SU-DHL-6 (cell line): Measurements from ENCODE around the gene ECHDC3.

Source experiments
- EZH2phosphoT487 ChIP-seq: fragments of 200-600 bp; sonication (generic), shearing (Covaris generic); conservative IDR thresholded peaks from 2 replicates; pipeline ENCODE4 v1.6.1; 2018; ENCODE audit warnings: mild to moderate bottlenecking, antibody characterized with exemption, low read length, moderate library complexity, mixed read lengths
- TF ChIP-seq, protein P1 (sequence below): fragments of 200-600 bp; sonication (generic); IDR thresholded peaks from one replicate; pipeline ENCODE4 v1.5.1; 2017; ENCODE audit warnings: antibody characterized with exemption, mild to moderate bottlenecking, low read length, moderate library complexity; ENCODE audit not compliant: insufficient read depth, poor library complexity, severe bottlenecking

DNA sequence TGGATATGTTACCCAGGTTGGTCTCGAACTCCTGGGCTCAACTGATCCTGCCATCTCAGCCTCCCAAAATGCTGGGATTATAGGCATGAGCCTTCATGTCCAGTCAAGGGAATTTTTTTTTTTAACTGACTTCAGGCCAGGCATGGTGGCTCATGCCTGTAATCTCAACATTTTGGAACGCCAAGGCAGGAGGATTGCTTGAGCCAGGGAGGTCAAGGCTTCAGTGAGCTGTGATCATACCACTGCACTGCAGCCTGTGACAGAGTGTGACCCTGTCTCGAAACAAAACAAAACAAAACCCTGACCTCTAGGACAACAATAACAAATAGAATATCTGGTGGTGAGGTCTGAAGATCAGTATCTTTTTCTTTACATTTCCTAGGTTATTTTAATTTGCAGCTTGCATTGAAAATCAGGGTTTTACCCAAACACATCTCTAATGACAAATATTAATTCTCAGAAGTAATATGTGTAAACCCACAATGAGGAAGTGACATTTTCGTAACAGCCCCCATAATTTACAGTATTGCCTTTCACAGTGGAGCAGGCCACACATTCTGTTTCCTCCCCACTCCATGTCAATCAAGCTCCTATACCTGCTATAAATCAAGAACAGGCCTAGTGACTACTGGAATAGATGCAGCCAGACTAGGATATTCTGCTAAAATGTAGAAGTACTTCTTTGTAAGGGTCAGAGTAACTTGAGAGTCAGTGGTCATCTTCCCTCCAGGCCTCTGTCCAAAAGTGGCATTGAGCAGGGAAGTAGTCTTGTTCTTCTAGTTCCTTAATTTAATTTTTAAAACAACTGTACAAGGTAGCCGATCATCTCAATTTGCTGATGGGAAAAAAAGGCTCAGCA lies 43.3 kb upstream of the ECHDC3 start:
- TF ChIP-seq, protein P1, sequence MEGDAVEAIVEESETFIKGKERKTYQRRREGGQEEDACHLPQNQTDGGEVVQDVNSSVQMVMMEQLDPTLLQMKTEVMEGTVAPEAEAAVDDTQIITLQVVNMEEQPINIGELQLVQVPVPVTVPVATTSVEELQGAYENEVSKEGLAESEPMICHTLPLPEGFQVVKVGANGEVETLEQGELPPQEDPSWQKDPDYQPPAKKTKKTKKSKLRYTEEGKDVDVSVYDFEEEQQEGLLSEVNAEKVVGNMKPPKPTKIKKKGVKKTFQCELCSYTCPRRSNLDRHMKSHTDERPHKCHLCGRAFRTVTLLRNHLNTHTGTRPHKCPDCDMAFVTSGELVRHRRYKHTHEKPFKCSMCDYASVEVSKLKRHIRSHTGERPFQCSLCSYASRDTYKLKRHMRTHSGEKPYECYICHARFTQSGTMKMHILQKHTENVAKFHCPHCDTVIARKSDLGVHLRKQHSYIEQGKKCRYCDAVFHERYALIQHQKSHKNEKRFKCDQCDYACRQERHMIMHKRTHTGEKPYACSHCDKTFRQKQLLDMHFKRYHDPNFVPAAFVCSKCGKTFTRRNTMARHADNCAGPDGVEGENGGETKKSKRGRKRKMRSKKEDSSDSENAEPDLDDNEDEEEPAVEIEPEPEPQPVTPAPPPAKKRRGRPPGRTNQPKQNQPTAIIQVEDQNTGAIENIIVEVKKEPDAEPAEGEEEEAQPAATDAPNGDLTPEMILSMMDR = no peak
- TF ChIP-seq EZH2phosphoT487 = no peak
